OCI-LY3 (cell line): ENCODE results near the gene PTPRU.

ENCODE experiments used
- H2AFZ ChIP-seq: fragments of 200-600, 300-600 bp; shearing (Covaris generic); 2 replicates; pipeline ENCODE4 v1.6.0; 2014; ENCODE audit warnings: antibody characterized with exemption, low read depth, low read length
- H3K27ac ChIP-seq: fragments of 200-600, 300-600 bp; sonication (generic); 2 replicates; pipeline ENCODE4 v1.5.1; 2014; ENCODE audit warnings: mild to moderate bottlenecking, low read length, moderate library complexity, mixed read lengths
- H3K27me3 ChIP-seq: fragments of 200-600, 300-600 bp; sonication (generic); 2 replicates; pipeline ENCODE4 v1.6.1; 2014; ENCODE audit warnings: low read depth, low read length, mixed read lengths
- H3K36me3 ChIP-seq: fragments of 200-600, 300-600 bp; sonication (generic); replicated peaks from 2 replicates; pipeline ENCODE3; 2014; ENCODE audit warnings: low read depth, low read length, mixed read lengths
- H3K4me1 ChIP-seq: fragments of 300-600, 200-600 bp; sonication (generic); 2 replicates; pipeline ENCODE4 v1.6.1; 2014; ENCODE audit warnings: low read length, mixed read lengths
- H3K4me2 ChIP-seq: fragments of 200-600, 300-600 bp; sonication (generic); 2 replicates; pipeline ENCODE4 v1.6.1; 2014; ENCODE audit warnings: low read length, mixed read lengths
- H3K4me3 ChIP-seq: fragments of 300-600, 200-600 bp; sonication (generic); 2 replicates; pipeline ENCODE4 v1.5.1; 2014; ENCODE audit warnings: antibody characterized with exemption, mild to moderate bottlenecking, low read length, moderate library complexity
- H3K79me2 ChIP-seq: fragments of 300-600, 200-600 bp; shearing (Covaris generic); 2 replicates; pipeline ENCODE4 v1.6.1; 2014; ENCODE audit warnings: mild to moderate bottlenecking, low read length, mixed read lengths
- H3K9ac ChIP-seq: fragments of 300-600, 200-600 bp; shearing (Covaris generic); 2 replicates; pipeline ENCODE4 v1.6.0; 2014; ENCODE audit warnings: mild to moderate bottlenecking, low read length, moderate library complexity
- H3K9me3 ChIP-seq: fragments of 200-600, 300-600 bp; shearing (Covaris generic); 2 replicates; pipeline ENCODE4 v1.6.1; 2014; ENCODE audit warnings: low read length, mixed read lengths; ENCODE audit not compliant: insufficient read depth
- H4K20me1 ChIP-seq: fragments of 200-600, 300-600 bp; sonication (generic); 2 replicates; pipeline ENCODE4 v1.6.1; 2016; ENCODE audit warnings: low read length, mixed read lengths; ENCODE audit not compliant: insufficient read depth
- CTCF ChIP-seq: fragments of 200-600, 300-600 bp; sonication (generic); IDR thresholded peaks from 2 replicates; pipeline ENCODE4 v1.5.1; 2014; ENCODE audit warnings: antibody characterized with exemption, low read length, low read depth
- EZH2phosphoT487 ChIP-seq: fragments of 200-600 bp; shearing (Covaris generic); IDR thresholded peaks from 2 replicates; pipeline ENCODE4 v1.6.1; 2018; ENCODE audit warnings: antibody characterized with exemption, mixed run types, low read depth

The PTPRU gene

DNA sequence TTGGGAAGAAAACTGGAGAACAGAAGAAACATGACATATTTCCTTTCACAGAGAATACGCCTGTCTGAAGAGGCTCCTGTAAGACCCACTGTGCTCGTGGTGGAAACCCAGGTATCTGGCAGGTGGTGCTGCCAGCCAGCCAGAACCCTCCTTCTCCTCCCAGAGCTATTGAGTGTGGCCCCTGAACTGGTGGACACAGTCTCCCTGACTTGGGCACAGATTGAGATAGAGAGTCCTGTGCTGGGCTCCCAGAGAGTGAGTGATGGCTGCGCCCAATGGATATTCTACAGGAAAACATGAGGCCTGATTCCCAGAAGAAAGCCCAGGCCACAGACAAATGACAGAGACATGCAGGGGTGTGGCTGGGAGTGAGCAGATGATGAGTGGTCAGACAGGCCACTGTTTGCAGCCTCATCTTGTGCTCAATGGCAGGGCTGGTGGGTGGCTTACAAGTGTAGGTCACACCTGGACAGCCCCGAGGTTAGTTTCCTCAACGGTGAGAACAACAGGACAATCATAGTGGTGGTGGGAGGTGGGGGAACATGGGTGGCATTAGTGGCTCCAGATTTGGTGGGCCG lies 127.9 kb downstream of the PTPRU start:
- Histone ChIP-seq H4K20me1 (no peaks in the 10 kb centered on the region), H3K27me3 (peaks cover 3% of the 10 kb centered on the region; the same call in 1 of the 2 replicates), H2AFZ (no peak overlapping the region), H3K4me2 (no peak overlapping the region), H3K9ac (no peak overlapping the region), H3K27ac (no peak overlapping the region), H3K4me3 (no peak overlapping the region), H3K79me2 (no peaks in the 10 kb centered on the region), H3K36me3 (no peaks in the 10 kb centered on the region), H3K9me3 (no peaks in the 10 kb centered on the region), H3K4me1 (no peaks in the 10 kb centered on the region)
- TF ChIP-seq CTCF (no peak), EZH2phosphoT487 (no peak)

DNA sequence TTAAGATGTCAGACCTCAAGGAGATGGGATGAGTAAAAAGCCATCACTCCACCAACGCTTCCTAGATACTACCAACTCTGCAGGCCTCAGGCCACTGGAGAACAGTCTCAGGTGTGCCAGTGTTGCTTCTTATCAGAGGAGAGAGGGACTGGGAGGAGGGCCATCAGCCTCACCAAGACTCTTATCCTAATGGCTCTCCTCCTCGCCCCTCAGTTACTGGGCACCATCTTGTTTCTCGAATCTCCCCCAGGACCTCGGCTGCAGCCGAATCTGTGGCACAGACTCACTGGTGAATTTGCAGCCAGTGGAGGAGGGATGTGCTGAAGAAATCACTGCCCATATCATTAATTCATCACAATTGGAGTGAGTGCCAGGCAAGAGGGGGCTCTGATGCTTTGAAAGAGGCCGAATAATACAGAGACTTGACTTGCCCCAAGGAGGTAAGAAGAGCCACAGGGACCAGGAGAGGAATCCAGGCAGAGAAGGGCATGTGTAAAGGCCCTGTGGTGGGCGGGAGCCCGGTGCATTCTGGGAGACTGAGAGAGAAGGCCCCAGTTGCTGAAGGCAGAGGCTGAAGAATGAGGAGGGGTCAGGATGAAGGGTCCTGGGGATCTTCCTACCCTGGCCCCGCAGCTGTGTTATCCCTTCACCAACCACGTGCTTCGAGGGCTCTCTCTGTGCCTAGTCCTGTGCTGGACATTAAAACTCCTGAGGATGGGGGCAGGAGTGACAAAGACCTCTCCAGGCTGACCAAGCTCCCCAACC lies 129.8 kb downstream of the PTPRU start:
- no peaks in the 10 kb centered on the region for H3K36me3 ChIP-seq
- no peaks in the 10 kb centered on the region for H4K20me1 ChIP-seq
- peaks cover 13% of the 10 kb centered on the region for H3K4me1 ChIP-seq
- no peaks in the 10 kb centered on the region for H3K9me3 ChIP-seq
- no peak overlapping the region for H3K4me2 ChIP-seq
- TF ChIP-seq CTCF: no peak
- TF ChIP-seq EZH2phosphoT487: no peak
- H3K27ac ChIP-seq: no peak overlapping the region
- peaks cover 3% of the 10 kb centered on the region; the same call in 1 of the 2 replicates for H3K27me3 ChIP-seq
- H3K9ac ChIP-seq: no peak overlapping the region
- H2AFZ ChIP-seq: no peak overlapping the region
- no peaks in the 10 kb centered on the region for H3K79me2 ChIP-seq
- H3K4me3 ChIP-seq: no peak overlapping the region

DNA sequence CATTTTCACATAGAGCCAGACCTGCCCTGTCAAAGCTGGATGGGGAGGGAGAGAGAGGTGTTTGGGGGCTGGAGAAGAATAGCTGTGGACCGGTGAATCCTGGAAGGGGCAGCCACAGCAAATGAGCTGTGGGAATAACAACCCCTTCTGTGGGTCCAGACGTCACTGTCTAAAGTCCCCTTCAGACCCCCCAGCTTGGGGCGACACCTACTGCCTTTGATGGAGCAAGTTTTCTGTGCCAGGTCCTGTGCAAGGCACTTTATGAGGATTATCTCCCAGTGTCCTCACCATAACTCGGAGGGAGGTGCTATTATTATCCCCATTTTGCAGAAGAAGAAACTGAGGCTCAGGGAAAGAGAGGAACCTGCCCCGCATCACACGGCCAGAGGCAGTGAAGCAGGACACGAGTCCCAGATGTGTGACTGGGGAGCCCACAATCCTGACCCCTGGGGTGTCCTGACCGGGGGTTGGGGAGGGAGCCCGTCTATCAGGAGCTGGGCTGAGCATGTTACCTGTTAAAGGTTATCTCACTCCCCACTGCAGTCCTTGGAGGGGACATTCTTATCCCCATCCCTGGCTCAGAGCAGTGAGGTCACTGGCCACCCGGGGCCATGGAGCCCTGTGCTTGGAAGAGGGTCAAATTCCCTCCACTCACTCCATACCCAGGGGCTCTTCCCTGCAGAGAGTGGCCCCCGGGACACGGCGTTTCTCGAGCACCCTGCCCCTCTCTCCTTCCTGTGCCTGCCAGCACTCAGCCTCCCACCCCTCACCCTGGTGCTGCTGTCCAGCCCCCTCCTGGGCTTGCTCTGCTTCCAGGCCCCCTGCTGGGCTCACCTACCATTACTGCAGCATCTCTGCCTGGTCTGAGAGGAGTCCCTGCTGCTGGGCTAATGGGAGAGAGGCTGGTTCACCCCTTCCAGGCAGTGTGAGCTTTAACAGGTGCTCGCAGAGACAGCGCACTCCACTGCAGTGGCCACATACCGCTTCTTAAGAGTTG lies 132.9 kb downstream of the PTPRU start:
- H3K4me2 ChIP-seq: no peak overlapping the region
- TF ChIP-seq CTCF: no peak
- TF ChIP-seq EZH2phosphoT487: no peak
- no peaks in the 10 kb centered on the region for H3K27me3 ChIP-seq
- H4K20me1 ChIP-seq: no peaks in the 10 kb centered on the region
- no peak overlapping the region for H3K9ac ChIP-seq
- H3K79me2 ChIP-seq: no peaks in the 10 kb centered on the region
- no peak overlapping the region for H3K4me3 ChIP-seq
- peaks cover 24% of the 10 kb centered on the region for H3K4me1 ChIP-seq
- H3K36me3 ChIP-seq: no peaks in the 10 kb centered on the region
- H2AFZ ChIP-seq: no peak overlapping the region
- H3K27ac ChIP-seq: no peak overlapping the region
- H3K9me3 ChIP-seq: no peaks in the 10 kb centered on the region

DNA sequence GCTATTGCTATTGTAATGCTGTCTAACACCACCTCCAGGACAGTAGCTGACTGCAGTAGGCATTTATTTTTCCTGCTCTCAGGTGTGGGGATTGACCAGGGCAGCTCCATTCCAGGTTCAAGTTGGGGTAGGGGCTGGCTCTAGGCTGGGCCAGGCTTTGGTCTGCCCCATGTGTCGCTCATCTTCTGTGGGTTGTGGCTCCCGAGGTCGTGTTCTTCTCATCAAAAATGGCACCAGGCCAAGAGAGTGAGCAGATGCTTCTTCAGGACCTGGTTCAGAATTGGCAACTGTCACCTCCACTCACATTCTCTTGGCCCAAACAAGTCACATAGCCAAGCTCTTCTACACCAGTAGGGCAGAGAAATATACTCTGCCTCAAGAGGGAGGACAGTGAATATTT lies 133.7 kb downstream of the PTPRU start:
- H3K36me3 ChIP-seq: no peaks in the 10 kb centered on the region
- no peaks in the 10 kb centered on the region for H3K27me3 ChIP-seq
- H4K20me1 ChIP-seq: no peaks in the 10 kb centered on the region
- no peak for TF ChIP-seq EZH2phosphoT487
- no peak for TF ChIP-seq CTCF
- H2AFZ ChIP-seq: no peak overlapping the region
- H3K4me2 ChIP-seq: 0 out of 2 replicates have a peak overlapping the region, but pooled peaks have one; percentile 56
- H3K79me2 ChIP-seq: no peaks in the 10 kb centered on the region
- no peak overlapping the region for H3K27ac ChIP-seq
- no peak overlapping the region for H3K9ac ChIP-seq
- no peaks in the 10 kb centered on the region for H3K9me3 ChIP-seq
- no peak overlapping the region for H3K4me3 ChIP-seq
- H3K4me1 ChIP-seq: peaks cover 24% of the 10 kb centered on the region
